Activated CD4-positive, alpha-beta T cell treated with anti-CD3 and anti-CD28 coated beads, Interleukin-2, amount 10 ng/mL, durations not matched to agents 7 days and 5 days (primary cell): ENCODE data around the gene NFASC. TPM values are rescaled to one million over a fixed set of nuclear protein-coding genes. Genes with fewer than 3 reads are reported as not detected.

Experiments used
- CTCF ChIA-PET: fragments of 350-600 bp; sonication (Branson Sonifier 250); formaldehyde crosslinking; loops from one replicate; lab custom pipeline; 2021; ENCODE audit warnings: antibody characterized with exemption; lab: Charles Lee
- POLR2A ChIA-PET: fragments of 350-600 bp; sonication (Branson Sonifier 250); formaldehyde crosslinking; loops from one replicate; lab custom pipeline; 2021; ENCODE audit warnings: antibody characterized with exemption; lab: Charles Lee
- DNase-seq: peaks from one replicate; pipeline ENCODE4 v3.0.0-alpha.2; 2020
- H3K27ac Mint-ChIP-seq: one replicate; pipeline ENCODE4 v1.8.0; 2021; ENCODE audit warnings: mild to moderate bottlenecking, moderate library complexity, mixed read lengths
- H3K27me3 Mint-ChIP-seq: one replicate; pipeline ENCODE4 v1.8.0; 2021; ENCODE audit warnings: mixed read lengths
- H3K36me3 Mint-ChIP-seq: one replicate; pipeline ENCODE4 v1.8.0; 2021; ENCODE audit warnings: low read depth, mixed read lengths
- H3K4me1 Mint-ChIP-seq: one replicate; pipeline ENCODE4 v1.8.0; 2021; ENCODE audit warnings: mixed read lengths
- H3K4me3 Mint-ChIP-seq: one replicate; pipeline ENCODE4 v1.8.0; 2021; ENCODE audit warnings: mild to moderate bottlenecking, moderate library complexity, mixed read lengths
- H3K9me3 Mint-ChIP-seq: one replicate; pipeline ENCODE4 v1.8.0; 2021; ENCODE audit warnings: mixed read lengths
- total RNA-seq, 2 experiments: library from RNA; stranded (reverse); gene quantifications; one replicate each; pipeline ENCODE4 v1.2.3, GENCODE V29; 2021

Gene NFASC
- total RNA-seq, 2 experiments from 2014 or later: 0.23 TPM; not detected in 1

DNA sequence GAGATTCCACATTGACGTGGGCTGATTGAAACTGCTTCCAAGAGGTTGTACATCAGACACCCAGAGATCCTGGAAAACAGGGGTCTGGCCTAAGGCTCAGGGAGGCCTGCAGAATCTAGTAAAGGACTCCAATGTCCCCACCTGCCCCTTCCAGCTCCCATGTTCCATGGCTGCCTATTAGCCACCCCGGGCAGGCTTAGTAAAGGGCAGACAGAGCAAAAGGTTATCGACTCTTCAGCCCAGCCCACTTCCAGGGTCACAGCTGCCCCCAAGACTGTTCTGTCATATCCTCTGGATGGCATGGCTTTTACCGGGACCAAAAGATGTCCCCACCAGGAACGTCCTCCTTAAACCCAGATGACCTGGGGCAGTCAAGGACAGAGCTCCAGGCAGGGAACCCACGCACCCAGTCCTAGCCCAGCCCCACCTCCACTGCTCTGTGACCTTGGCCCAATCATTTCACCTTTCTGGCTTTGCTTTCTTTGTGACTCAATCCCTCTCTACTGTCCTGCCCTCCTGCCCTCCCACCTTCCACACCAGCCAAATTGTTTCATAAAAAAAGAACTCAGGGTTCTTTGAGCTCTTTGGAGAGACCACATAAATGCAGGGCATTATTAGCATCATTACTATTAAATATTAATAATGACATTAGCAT is 167.6 kb downstream of the NFASC start:
- Mint-ChIP-seq H3K27me3 (peaks cover 37% of the 10 kb centered on the region), H3K4me3 (no peak overlapping the region), H3K4me1 (no peaks in the 10 kb centered on the region), H3K27ac (no peak overlapping the region), H3K9me3 (no peaks in the 10 kb centered on the region), H3K36me3 (no peaks in the 10 kb centered on the region)
- CTCF ChIA-PET: interaction anchor here (1.1 to 2.3 kb wide), 3 partner anchors 9 to 23 kb away, joined by 3 to 6 read pairs (median 5); no protein-coding TSS in a partner anchor
- POLR2A ChIA-PET: no interaction called here
- DNase-seq: no peak

DNA sequence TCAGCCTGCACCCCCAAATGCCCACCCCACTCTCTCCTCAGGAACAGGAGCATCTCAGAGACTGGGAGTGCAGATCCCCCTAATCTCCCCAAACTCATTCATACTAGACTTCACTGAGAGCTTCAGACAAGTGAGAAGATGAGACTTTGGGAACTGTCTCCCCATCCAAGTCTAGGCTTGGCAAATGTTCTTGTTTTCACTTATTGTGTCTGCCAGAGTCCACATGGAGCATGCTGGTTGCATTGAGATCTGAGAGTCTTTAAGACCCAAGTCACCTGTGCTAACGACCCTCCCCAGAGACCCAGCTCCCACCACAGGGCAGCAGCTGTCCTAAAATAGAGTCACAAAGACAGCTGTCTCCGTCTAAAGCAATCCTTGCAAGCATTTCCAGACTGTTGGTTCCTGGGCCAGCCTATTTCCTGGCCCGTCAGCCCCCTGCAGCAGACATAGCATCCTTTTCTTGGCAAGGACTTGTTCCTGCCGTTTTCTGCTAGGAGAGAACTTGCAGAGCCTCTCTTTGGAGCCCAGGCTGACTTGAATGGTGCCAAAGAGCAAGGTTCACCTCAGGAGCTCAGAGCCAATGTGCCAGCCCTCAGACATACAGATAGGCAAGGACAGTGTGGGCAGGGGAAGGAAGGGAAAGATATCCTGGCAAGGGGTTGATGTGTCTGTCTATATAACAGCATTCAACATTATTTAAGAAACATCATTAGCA is 170.5 kb downstream of the NFASC start:
- Mint-ChIP-seq H3K4me1 (no peaks in the 10 kb centered on the region), H3K4me3 (no peak overlapping the region), H3K27me3 (peaks cover 61% of the 10 kb centered on the region), H3K27ac (no peak overlapping the region), H3K9me3 (no peaks in the 10 kb centered on the region), H3K36me3 (no peaks in the 10 kb centered on the region)
- no peak for DNase-seq
- ChIA-PET CTCF (interaction anchor here (0.6 to 0.9 kb wide), 2 partner anchors 12 to 111 kb away, joined by 3 read pairs; no protein-coding TSS in a partner anchor), POLR2A (no interaction called here)

DNA sequence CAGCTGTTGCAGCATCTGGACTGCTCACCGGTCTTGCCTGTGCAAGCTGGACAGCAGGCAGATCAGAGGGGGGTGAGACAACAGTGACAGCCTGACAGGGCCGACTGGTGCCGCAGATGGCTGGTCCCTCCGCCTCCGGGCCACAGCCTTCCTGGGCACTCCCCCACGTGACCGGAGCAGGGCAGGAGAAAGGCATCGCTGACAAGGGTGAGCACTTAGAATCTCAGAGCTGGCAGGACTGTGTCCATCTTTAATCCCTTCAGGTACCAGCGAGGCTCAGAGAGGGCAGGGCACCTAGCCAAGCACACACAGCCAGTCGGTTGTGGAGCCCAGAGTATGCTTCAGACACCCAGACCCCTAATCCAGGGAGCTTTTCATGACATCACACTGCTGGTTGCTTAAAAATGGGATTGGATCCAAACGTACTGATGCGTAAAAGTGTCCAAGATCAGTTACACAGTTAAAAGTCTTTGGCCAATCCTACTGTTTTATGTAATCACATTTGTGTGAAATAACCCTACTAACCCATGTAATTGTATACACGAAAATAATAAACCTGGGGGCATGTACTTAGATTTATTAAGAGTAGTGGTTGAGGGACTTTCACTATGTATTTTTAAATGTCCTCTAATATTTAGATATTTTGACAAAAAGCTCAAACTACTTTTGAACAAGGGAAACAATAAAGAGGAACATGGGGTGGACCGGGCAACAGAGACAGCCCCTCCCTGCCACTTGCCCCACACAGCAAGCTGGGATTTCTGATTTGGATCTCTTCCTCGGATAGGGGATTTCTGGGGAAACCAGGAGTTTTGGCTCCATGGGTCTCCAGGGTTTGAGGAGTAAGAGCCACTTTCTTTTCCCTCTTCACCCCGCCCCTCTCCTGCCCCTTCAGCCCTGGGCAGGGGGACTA is 171.6 kb downstream of the NFASC start:
- DNase-seq: no peak
- CTCF ChIA-PET: no interaction called here
- Mint-ChIP-seq H3K36me3 (no peaks in the 10 kb centered on the region), H3K27me3 (peaks cover 62% of the 10 kb centered on the region), H3K4me1 (no peaks in the 10 kb centered on the region), H3K9me3 (no peaks in the 10 kb centered on the region), H3K4me3 (no peak overlapping the region), H3K27ac (no peak overlapping the region)
- POLR2A ChIA-PET: no interaction called here

DNA sequence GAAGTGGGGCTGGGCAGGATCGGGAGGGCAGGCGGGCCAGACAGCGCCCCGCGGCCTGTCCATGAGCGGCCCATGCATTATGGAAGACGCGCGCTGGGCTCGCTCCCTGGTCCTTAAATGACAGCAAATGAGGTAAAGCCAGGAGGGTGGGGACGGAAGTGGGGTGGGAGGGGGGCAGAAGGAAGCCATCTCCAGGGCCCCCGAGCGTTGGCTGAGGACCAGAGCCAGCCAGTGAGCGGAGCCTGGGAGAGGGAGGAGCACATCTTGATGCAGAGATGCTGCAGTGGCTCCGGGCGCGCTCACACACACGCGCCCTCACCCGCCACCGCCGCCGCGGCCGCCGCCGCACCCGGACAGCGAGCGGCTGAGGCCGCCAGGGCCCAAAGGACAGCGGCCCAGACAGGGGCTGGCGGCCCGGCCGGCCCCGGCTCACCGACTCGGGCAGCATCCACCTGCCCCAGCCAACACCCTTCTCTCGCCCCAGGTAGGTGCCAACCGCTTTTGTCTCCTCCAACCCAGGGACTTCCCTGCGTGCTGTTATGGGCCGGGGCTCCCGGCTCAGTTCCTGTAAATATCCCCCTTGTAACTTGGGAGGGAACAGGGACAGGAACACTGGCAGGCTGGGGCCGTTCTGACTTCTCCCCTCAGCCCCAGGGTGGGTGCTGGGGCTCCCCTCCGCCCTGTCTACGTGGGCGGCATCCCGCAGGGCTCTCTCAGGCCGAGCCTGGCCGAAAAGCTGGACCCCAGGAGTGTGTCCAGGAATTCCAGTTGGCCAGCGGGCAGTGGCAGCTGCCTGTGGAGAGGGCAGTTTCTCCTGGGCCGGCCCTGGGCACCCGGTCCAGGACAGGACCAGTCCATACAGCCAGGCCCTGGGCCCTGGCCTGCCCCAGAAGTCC is 172.5 kb downstream of the NFASC start, which contains the start of gene CNTN2:
CNTN2 (plus strand) TSS at position 302 of the 896 bp plus-strand sequence. CDS start 9,974 bp downstream, outside the sequence.
- H3K36me3 Mint-ChIP-seq: no peaks in the 10 kb centered on the region
- CTCF ChIA-PET: no interaction called here
- no peaks in the 10 kb centered on the region for H3K9me3 Mint-ChIP-seq
- POLR2A ChIA-PET: no interaction called here
- H3K4me1 Mint-ChIP-seq: no peaks in the 10 kb centered on the region
- no peak within 1 kb of the TSS for H3K27ac Mint-ChIP-seq
- peaks cover 62% of the 10 kb centered on the region for H3K27me3 Mint-ChIP-seq
- no peak within 1 kb of the TSS for H3K4me3 Mint-ChIP-seq
- DNase-seq: no peak

DNA sequence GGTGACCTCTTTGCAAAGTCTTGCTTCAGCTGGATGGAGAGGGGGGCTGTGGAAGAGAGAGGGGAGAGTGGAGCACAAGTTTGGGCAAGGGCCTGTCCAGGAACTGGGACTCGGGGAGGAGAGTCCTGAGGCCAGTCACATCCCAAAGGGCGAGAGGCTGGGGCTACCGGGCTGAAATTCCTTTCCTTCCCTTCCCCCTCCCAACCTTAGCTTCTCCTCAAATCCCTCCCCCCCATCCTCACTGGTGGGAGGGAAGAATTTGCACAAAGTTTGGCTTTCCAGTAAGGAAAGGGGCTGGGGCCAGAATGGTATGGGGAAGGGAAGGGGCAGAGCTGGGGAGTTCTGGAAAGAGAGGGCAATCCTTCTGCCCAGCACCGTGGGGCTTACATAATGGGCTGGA is 173.2 kb downstream of the NFASC start:
- H3K9me3 Mint-ChIP-seq: no peaks in the 10 kb centered on the region
- no peaks in the 10 kb centered on the region for H3K4me1 Mint-ChIP-seq
- H3K27ac Mint-ChIP-seq: no peak overlapping the region
- no peak overlapping the region for H3K4me3 Mint-ChIP-seq
- ChIA-PET CTCF (no interaction called here), POLR2A (no interaction called here)
- DNase-seq: no peak
- H3K36me3 Mint-ChIP-seq: no peaks in the 10 kb centered on the region
- H3K27me3 Mint-ChIP-seq: peaks cover 59% of the 10 kb centered on the region

DNA sequence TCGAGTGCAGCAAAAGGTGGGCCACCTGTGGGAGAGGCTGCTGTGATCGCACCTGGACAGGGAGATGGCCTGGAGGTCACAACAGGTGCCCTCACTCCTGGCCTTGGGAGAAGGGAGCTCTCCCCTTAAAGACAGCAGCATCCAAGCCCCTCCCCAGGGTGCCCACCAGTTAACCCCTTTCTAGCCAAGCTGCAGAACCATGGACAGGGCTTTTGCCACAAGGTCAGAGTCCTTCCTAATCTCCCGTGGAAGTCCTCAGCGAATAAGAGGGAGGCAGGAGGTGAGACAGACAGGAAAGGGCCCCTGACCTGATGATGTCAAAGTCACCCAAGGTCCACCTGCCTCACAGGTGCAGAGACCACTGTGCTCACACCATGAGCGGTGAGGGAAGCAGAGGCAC is 174.1 kb downstream of the NFASC start:
- CTCF ChIA-PET: no interaction called here
- no peak overlapping the region for H3K4me3 Mint-ChIP-seq

DNA sequence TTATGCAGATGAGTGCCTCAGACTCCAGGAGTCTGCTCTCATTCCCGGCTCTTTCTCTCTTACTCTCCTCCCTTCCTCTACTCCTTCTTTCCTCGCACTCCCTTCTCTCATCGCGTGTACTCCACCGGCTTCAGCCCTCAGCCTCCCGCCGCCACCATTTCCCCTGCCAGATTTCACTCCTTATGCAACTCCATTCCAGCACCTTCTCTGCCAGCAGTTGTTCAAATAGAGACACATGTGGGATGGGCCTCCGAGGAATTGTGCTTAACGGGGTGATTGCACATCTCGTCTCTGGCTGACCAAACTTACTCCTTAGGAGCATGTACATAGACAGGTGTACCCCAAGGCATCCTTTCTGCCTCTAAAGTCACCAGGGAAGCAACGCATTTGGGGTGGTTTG is 174.5 kb downstream of the NFASC start:
- no peak for DNase-seq
- H3K4me1 Mint-ChIP-seq: no peaks in the 10 kb centered on the region
- H3K4me3 Mint-ChIP-seq: no peak overlapping the region
- H3K36me3 Mint-ChIP-seq: no peaks in the 10 kb centered on the region
- peaks cover 55% of the 10 kb centered on the region for H3K27me3 Mint-ChIP-seq
- ChIA-PET CTCF (no interaction called here), POLR2A (no interaction called here)
- no peak overlapping the region for H3K27ac Mint-ChIP-seq
- H3K9me3 Mint-ChIP-seq: no peaks in the 10 kb centered on the region

More for the DNA sequence above, 174.1 kb downstream of the NFASC start:
- Mint-ChIP-seq H3K4me1 (no peaks in the 10 kb centered on the region), H3K27ac (no peak overlapping the region), H3K9me3 (no peaks in the 10 kb centered on the region), H3K27me3 (peaks cover 58% of the 10 kb centered on the region), H3K36me3 (no peaks in the 10 kb centered on the region)
- POLR2A ChIA-PET: no interaction called here
- DNase-seq: no peak

DNA sequence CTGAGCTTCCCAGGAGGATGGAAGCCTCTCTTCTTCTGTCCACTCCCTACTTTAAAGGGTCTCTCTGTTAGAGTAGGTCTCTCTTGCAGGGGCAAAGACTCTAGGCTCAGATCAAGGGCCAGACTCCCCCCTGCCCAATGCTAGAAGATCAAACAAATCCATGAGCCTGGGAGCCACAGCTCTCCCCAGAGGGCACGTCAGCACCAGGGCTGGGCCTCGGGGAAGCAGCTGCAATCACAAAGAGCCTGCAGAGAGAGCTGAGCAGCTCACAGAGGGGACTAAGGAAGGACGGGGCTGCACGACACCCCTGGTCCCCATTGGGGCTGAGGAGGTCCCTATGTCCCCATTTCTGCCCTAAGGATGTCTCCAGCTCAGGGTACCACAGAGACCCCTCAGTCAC is 176.2 kb downstream of the NFASC start:
- peaks cover 42% of the 10 kb centered on the region for H3K27me3 Mint-ChIP-seq
- no peaks in the 10 kb centered on the region for H3K36me3 Mint-ChIP-seq
- H3K4me1 Mint-ChIP-seq: no peaks in the 10 kb centered on the region
- ChIA-PET POLR2A (no interaction called here), CTCF (interaction anchor here (1.2 to 2.0 kb wide), 2 partner anchors 8 to 9 kb away, joined by 3 to 5 read pairs; no protein-coding TSS in a partner anchor)
- no peak for DNase-seq
- H3K27ac Mint-ChIP-seq: no peak overlapping the region
- no peaks in the 10 kb centered on the region for H3K9me3 Mint-ChIP-seq
- no peak overlapping the region for H3K4me3 Mint-ChIP-seq

DNA sequence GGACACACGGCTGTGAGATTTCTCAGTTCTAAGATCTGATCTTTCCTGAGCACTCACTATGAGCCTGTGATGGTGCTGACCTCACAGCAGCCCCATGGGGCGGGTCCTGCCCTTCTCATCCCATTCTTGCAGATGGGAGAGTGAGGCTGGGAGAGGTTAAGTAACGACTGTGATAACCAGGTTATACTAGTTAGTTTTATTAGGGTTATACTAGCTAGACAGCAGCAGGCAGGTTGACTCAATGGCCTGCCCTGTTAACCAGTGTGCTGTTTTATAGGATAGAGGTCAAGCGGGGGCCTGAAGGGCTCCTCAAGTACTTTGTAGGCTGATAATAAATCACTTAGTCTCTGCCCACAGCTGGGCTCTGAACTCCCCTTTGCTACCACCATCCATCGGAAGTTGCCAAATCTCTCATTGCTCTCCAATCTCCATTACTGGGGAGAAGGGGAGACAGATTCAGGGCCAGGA is 177.1 kb downstream of the NFASC start:
- Mint-ChIP-seq H3K4me3 (no peak overlapping the region), H3K27ac (no peak overlapping the region), H3K9me3 (no peaks in the 10 kb centered on the region), H3K27me3 (peaks cover 32% of the 10 kb centered on the region), H3K36me3 (no peaks in the 10 kb centered on the region), H3K4me1 (no peaks in the 10 kb centered on the region)
- ChIA-PET CTCF (interaction anchor here (0.7 to 2.0 kb wide), 4 partner anchors 10 to 617 kb away, joined by 3 to 5 read pairs (median 4); no protein-coding TSS in a partner anchor), POLR2A (no interaction called here)
- DNase-seq: no peak

DNA sequence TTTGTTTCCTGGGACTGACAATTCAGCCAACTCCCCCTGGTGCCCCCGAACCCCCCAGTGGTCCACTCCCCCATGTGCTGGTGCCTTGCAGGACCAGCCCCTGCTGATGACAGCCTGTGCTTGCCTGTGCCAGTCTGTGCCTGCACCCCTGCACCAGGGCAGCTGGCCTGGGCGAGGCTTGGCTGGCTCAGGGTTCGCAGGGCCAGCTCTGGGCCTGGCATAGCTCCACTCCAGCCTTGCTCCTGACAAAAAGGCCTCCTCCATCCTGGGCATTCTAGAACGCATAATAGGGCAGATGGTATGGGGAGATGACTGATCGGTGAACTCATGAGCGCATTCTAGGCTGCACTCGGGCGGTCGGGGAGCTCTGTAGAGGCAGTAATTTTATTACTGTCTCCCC is 177.7 kb downstream of the NFASC start:
- Mint-ChIP-seq H3K36me3 (no peaks in the 10 kb centered on the region), H3K27ac (no peak overlapping the region), H3K4me1 (no peaks in the 10 kb centered on the region), H3K27me3 (peaks cover 32% of the 10 kb centered on the region), H3K9me3 (no peaks in the 10 kb centered on the region), H3K4me3 (no peak overlapping the region)
- ChIA-PET CTCF (interaction anchor here (0.7 to 2.0 kb wide), 4 partner anchors 11 to 617 kb away, joined by 3 to 5 read pairs (median 4); no protein-coding TSS in a partner anchor), POLR2A (no interaction called here)
- DNase-seq: no peak

DNA sequence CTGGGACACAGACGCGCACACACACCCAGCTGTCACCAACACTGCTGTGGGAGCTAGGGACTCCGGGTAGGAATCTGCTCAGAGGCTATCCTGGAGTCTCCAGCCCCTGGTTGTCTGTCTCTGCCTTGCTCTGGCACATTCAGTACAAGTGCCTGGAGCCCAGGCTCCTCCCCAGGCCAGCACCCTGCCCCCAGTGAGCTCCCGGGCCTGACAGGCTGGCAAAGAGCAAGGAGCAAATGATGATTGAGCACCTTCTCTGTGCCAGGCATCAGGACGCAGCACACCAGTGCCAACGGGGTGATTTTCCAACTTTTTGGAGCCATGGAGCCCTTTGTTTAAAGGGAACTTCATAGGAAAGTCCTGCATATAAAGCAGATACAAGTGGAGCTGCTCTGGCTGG is 178.8 kb downstream of the NFASC start:
- H3K9me3 Mint-ChIP-seq: no peaks in the 10 kb centered on the region
- peaks cover 24% of the 10 kb centered on the region for H3K27me3 Mint-ChIP-seq
- H3K4me3 Mint-ChIP-seq: no peak overlapping the region
- no peaks in the 10 kb centered on the region for H3K36me3 Mint-ChIP-seq
- no peak overlapping the region for H3K27ac Mint-ChIP-seq
- POLR2A ChIA-PET: no interaction called here
- CTCF ChIA-PET: interaction anchor here (1.1 kb wide), 1 partner anchor 21 kb away, joined by 3 read pairs; no protein-coding TSS in a partner anchor
- H3K4me1 Mint-ChIP-seq: no peaks in the 10 kb centered on the region
- DNase-seq: no peak
